A549 (cell line): ENCODE data around the gene PRR12.

Experiments used
- CBX2 ChIP-seq: fragments of 200-600 bp; sonication (generic); IDR thresholded peaks from 2 replicates; pipeline ENCODE4 v1.6.1; 2016; ENCODE audit warnings: low read depth, mild to moderate bottlenecking, borderline replicate concordance
- JUN ChIP-seq, 2 experiments: fragments of >200 bp; sonication (Bioruptor Twin); formaldehyde crosslinking; IDR thresholded peaks; 2 replicates in 1 of 2; 3 replicates in 1 of 2; pipeline ENCODE4 v1.6.1; 2016 to 2017
- KDM1A ChIP-seq: fragments of 200-600 bp; sonication (generic); IDR thresholded peaks from 2 replicates; pipeline ENCODE4 v1.6.1; 2016; ENCODE audit warnings: low read depth, mild to moderate bottlenecking
- NFE2L2 ChIP-seq: fragments of 150-350 bp; conservative IDR thresholded peaks from 2 replicates; pipeline ENCODE4 v1.6.1; 2014; ENCODE audit warnings: low read length
- POLR2A ChIP-seq: IDR thresholded peaks from 2 replicates; pipeline ENCODE4 v1.6.1; 2012; ENCODE audit warnings: mild to moderate bottlenecking, low read length
- RFX5 ChIP-seq: fragments of 450-650 bp; IDR thresholded peaks from 2 replicates; pipeline ENCODE4 v1.7.1; 2014; ENCODE audit warnings: antibody characterized with exemption, mild to moderate bottlenecking, moderate library complexity
- ZFP36 ChIP-seq: fragments of 450-650 bp; IDR thresholded peaks from 2 replicates; pipeline ENCODE4 v1.6.1; 2014; ENCODE audit warnings: borderline replicate concordance; ENCODE audit not compliant: partially characterized antibody
- TF ChIP-seq, protein P1 (sequence below): fragments of >200 bp; sonication (Bioruptor Twin); formaldehyde crosslinking; IDR thresholded peaks from 3 replicates; pipeline ENCODE4 v1.5.1; 2016
- TF ChIP-seq, protein P2 (sequence below): fragments of 450-650 bp; IDR thresholded peaks from 2 replicates; pipeline ENCODE4 v1.6.1; 2014; ENCODE audit warnings: antibody characterized with exemption
- TF ChIP-seq, protein P3 (sequence below): fragments of 250-450 bp; sonication (Bioruptor Pico); IDR thresholded peaks from 2 replicates; pipeline ENCODE4 v1.5.0; 2021; ENCODE audit warnings: mild to moderate bottlenecking, moderate library complexity, borderline replicate concordance

DNA sequence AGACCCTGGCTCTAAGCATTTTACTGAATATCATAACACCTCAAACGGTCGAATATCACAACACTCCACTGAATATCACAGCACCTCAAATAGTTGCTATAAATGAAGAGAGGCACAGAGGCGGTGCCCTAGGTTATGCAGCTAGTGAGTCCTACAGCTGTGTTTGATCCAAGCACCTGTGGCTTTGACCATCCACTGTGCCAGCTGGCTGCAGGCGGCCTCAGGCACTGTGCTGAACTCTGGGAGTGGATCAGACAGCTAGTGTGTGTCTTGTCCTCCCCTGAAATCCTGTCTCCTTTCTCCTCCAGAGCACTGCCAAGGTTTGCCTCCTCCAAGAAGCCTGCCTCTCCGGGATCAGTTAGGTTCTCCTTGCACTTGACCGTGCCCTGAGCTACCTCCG, 18.0 kb upstream of the PRR12 start:
- TF ChIP-seq, protein P1, sequence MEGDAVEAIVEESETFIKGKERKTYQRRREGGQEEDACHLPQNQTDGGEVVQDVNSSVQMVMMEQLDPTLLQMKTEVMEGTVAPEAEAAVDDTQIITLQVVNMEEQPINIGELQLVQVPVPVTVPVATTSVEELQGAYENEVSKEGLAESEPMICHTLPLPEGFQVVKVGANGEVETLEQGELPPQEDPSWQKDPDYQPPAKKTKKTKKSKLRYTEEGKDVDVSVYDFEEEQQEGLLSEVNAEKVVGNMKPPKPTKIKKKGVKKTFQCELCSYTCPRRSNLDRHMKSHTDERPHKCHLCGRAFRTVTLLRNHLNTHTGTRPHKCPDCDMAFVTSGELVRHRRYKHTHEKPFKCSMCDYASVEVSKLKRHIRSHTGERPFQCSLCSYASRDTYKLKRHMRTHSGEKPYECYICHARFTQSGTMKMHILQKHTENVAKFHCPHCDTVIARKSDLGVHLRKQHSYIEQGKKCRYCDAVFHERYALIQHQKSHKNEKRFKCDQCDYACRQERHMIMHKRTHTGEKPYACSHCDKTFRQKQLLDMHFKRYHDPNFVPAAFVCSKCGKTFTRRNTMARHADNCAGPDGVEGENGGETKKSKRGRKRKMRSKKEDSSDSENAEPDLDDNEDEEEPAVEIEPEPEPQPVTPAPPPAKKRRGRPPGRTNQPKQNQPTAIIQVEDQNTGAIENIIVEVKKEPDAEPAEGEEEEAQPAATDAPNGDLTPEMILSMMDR: no peak
- TF ChIP-seq POLR2A: no peak
- TF ChIP-seq RFX5: no peak
- no peak for TF ChIP-seq CBX2
- no peak for TF ChIP-seq KDM1A
- TF ChIP-seq JUN (IDR thresholded peaks at IDR 0.05): no peak
- TF ChIP-seq, protein P2, sequence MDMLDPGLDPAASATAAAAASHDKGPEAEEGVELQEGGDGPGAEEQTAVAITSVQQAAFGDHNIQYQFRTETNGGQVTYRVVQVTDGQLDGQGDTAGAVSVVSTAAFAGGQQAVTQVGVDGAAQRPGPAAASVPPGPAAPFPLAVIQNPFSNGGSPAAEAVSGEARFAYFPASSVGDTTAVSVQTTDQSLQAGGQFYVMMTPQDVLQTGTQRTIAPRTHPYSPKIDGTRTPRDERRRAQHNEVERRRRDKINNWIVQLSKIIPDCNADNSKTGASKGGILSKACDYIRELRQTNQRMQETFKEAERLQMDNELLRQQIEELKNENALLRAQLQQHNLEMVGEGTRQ: no peak
- TF ChIP-seq, protein P3, sequence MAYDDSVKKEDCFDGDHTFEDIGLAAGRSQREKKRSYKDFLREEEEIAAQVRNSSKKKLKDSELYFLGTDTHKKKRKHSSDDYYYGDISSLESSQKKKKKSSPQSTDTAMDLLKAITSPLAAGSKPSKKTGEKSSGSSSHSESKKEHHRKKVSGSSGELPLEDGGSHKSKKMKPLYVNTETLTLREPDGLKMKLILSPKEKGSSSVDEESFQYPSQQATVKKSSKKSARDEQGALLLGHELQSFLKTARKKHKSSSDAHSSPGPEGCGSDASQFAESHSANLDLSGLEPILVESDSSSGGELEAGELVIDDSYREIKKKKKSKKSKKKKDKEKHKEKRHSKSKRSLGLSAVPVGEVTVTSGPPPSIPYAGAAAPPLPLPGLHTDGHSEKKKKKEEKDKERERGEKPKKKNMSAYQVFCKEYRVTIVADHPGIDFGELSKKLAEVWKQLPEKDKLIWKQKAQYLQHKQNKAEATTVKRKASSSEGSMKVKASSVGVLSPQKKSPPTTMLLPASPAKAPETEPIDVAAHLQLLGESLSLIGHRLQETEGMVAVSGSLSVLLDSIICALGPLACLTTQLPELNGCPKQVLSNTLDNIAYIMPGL: no peak
- TF ChIP-seq ZFP36: no peak
- no peak for TF ChIP-seq NFE2L2
